Mucosa of descending colon (tissue), 3 donors: ENCODE measurements around the gene MICU1. TPM values are rescaled to one million over a fixed set of nuclear protein-coding genes. Genes with fewer than 3 reads are reported as not detected.

Experiments used
- ATAC-seq: fragments of 200-7000 bp; cut with Tn5 transposase; one replicate; pipeline ENCODE4 v1.9.1; 2020; ENCODE audit warnings: mild to moderate bottlenecking, moderate library complexity
- DNase-seq, 3 donors: peaks; one replicate each; pipeline ENCODE4 v3.0.0-alpha.2; 2020
- H3K36me3 ChIP-seq: fragments of 200-600 bp; one replicate; pipeline ENCODE4 v1.8.0; 2021; ENCODE audit warnings: low read depth, mild to moderate bottlenecking
- H3K4me1 ChIP-seq: fragments of 200-600 bp; one replicate; pipeline ENCODE4 v1.8.0; 2021; ENCODE audit warnings: low read depth, mild to moderate bottlenecking
- H3K4me3 ChIP-seq: fragments of 200-600 bp; one replicate; pipeline ENCODE4 v1.8.0; 2021; ENCODE audit warnings: mild to moderate bottlenecking
- H3K9me3 ChIP-seq: fragments of 200-600 bp; one replicate; pipeline ENCODE4 v1.8.0; 2021; ENCODE audit warnings: mild to moderate bottlenecking
- intact Hi-C, 2 donors: fragments of 100-400 bp; cut with DNase I in 1 of 2; cut with micrococcal nuclease in 1 of 2; formaldehyde crosslinking; loops; one replicate each; pipeline versions ENCODE4 v1.11.0 to v1.11.1; 2022; cut with DNase I, micrococcal nuclease
- total RNA-seq, 3 donors: library from RNA; stranded (reverse); fragmentation: NEBNext Ultra II Directional in 2 of 3; extraction: Animal tissue kit (Norgen Biotek cat#: 25700) in 2 of 3; gene quantifications; one replicate each; pipeline versions ENCODE4 v1.2.1 to v1.2.4, GENCODE V29; 2021 to 2023
- TF ChIP-seq, protein P1 (sequence below): fragments of 200-600 bp; IDR thresholded peaks from one replicate; pipeline ENCODE4 v1.8.0; 2022; ENCODE audit warnings: antibody characterized with exemption, mild to moderate bottlenecking
- donor health status: DM: no; HTN: no; CAD: no; lungs with moderate emphysema.
- donor health status: DM: no; HTN: no; CAD: no.
- donor health status: DM: no; HTN: yes; CAD: no.

The MICU1 gene
- total RNA-seq, 3 donors from 2014 or later: 38.6 to 45.3 (median 45.0) TPM

DNA sequence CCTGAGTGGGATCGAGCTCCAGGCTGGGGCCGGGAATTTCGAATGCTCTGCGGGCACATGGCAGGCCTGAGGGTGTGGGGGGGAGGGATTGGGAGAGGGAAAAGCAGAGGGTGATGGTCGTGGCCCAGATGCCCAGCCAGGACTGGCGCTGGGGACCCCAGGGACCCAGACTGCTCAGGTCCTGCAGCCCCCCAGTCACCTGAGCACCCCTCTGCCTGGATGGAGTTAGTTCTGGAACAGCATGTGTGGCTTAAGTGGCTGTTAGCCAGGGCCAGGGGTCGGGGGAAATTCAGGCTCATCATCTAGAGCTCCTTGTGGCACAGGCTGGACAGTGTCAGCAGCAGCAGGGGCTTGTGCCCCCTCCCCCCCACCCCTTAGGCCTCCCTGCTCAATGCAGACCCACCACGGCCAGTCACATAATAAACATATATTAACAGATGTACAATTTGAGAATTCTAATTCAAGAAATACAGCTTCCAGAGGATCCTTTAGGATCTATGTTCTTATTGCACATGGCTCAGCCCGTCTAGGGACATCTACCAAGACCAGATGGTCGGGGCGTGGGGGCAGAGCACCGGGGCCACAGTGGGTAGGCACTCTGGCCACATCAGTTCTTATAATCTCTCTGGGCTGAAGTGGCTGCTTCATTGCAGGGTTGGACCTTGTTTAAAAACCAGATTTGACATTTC, 293.3 kb downstream of the MICU1 start:
- Histone ChIP-seq H3K36me3 (peaks cover 1% of the 10 kb centered on the region), H3K9me3 (no peaks in the 10 kb centered on the region), H3K4me1 (peaks cover 42% of the 10 kb centered on the region), H3K4me3 (no peak overlapping the region)
- no peak for ATAC-seq
- DNase-seq: peak in 1 of 3 donors; percentile 36
- TF ChIP-seq, protein P1, sequence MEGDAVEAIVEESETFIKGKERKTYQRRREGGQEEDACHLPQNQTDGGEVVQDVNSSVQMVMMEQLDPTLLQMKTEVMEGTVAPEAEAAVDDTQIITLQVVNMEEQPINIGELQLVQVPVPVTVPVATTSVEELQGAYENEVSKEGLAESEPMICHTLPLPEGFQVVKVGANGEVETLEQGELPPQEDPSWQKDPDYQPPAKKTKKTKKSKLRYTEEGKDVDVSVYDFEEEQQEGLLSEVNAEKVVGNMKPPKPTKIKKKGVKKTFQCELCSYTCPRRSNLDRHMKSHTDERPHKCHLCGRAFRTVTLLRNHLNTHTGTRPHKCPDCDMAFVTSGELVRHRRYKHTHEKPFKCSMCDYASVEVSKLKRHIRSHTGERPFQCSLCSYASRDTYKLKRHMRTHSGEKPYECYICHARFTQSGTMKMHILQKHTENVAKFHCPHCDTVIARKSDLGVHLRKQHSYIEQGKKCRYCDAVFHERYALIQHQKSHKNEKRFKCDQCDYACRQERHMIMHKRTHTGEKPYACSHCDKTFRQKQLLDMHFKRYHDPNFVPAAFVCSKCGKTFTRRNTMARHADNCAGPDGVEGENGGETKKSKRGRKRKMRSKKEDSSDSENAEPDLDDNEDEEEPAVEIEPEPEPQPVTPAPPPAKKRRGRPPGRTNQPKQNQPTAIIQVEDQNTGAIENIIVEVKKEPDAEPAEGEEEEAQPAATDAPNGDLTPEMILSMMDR: no peak
- intact Hi-C loops: loop anchor here (10.0 kb wide), 3 partner anchors 98 to 208 kb away; partner anchors contain the start of genes ANAPC16 (in 1 of the 2) and ASCC1 (in 1 of the 2)

DNA sequence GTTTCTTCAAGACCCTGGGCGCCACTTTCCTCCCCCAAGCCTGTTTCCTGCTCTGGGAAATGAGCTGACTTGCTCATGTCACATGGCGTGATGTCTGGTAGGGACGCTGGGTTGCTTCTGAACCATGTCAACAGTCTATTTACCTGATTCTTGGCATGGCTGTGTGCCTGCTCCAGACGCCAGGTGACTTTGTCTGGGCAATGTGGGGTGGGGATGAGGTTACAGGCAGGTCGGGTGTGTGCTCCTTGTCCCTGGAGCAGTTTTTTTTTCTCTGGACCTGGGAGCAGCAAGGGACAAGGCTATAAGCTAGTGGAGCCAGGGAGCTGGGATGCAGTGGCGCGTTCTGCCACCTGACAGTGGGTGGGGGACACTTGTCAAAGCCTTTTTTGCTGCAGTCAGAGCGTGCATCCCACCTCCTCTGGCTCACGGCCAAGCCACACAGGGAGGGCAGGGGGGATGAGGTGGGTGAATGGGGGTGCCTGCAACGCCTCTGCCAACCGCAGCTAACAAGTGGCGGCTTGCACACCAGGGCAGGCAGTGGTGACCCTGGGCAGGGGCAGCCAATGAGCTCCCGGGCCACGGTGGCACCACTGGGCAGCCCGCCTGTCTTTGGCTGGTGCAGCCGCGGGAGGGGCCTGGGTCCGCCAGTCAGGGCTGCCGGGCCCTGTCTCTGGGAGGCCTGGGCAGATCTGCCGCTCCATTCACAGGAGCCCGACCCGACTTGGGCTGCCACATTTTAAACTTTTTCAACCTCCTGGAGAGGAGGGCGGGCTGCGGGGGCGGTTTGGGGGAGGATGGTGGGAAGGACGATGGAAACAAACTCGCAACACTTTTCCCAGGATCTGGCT, 294.1 kb downstream of the MICU1 start:
- Histone ChIP-seq H3K4me3 (no peak overlapping the region), H3K4me1 (peaks cover 41% of the 10 kb centered on the region), H3K36me3 (no peaks in the 10 kb centered on the region), H3K9me3 (no peaks in the 10 kb centered on the region)
- DNase-seq: peak; percentile 82 to 96 (median 92)
- TF ChIP-seq, protein P1: no peak
- peak; percentile 79 for ATAC-seq
- intact Hi-C loops: loop anchor here (10.0 kb wide), 3 partner anchors 97 to 207 kb away; partner anchors contain the start of genes ANAPC16 (in 1 of the 2) and ASCC1 (in 1 of the 2)

DNA sequence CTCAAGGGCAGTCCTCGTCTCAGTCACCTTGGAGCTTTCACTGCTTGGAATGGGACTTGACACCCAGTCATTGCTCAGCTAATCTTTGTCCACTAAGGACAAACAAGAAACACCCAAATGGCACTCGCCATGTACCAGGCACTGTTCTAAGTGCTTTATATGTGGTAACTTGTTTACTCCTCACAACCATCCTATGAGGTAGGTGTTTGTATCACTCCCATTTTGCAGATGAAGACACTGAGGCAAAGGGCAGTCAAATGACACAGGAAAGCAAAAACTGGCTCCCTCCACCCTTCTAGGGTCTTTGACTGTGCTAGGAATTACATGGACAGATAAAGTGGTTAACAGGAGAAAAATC, 295.8 kb downstream of the MICU1 start:
- ATAC-seq: no peak
- TF ChIP-seq, protein P1: no peak
- intact Hi-C loops: loop anchor here (10.0 kb wide), 3 partner anchors 95 to 205 kb away; partner anchors contain the start of genes ANAPC16 (in 1 of the 2) and ASCC1 (in 1 of the 2)

DNA sequence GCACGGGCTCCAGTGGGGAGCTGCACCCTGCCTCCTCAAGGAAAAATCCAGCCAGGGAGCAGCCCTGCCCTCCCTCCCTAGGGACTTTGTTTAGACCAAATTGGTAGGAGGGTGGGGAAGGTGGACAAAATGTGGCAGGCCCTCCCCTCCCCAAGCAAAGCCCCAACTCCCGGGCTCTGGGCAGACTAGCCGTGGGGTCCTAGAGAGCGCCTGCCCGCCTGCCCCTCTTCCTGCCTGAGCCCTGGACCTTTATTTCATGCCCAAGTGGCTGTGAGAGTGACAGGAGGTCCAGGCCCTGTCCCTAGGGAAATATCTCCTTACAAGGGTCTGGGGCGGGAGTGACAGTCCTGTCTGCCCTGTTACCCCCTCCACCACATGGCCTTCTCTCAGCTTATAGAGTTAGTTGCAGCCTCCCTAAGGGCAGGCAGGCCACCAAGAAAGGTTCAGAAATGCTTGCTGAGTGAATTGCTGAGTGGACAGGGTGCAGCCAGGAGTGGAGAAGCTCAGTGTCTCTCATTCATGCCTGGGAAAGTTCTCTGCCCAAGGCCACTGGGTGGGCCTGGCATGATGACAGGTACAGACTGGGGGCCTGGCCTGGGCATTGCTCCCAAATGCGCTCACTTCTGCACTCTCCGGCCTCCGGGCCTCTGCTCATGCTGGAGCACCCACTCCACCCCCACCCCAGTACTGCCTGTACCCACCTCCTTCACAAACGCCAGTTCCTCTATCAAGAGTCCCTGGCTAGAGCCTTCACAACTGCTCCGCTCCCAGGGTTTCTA, 296.4 kb downstream of the MICU1 start:
- Histone ChIP-seq H3K4me3 (no peak overlapping the region), H3K9me3 (no peaks in the 10 kb centered on the region), H3K36me3 (no peaks in the 10 kb centered on the region), H3K4me1 (peaks cover 34% of the 10 kb centered on the region)
- TF ChIP-seq, protein P1: no peak
- ATAC-seq: no peak
- peak in 1 of 3 donors; percentile 33 for DNase-seq
- intact Hi-C loops: loop anchor here (10.0 kb wide), 3 partner anchors 95 to 205 kb away; partner anchors contain the start of genes ANAPC16 (in 1 of the 2) and ASCC1 (in 1 of the 2)

More for the DNA sequence above, 295.8 kb downstream of the MICU1 start:
- Histone ChIP-seq H3K36me3 (no peaks in the 10 kb centered on the region), H3K4me1 (peaks cover 37% of the 10 kb centered on the region), H3K9me3 (no peaks in the 10 kb centered on the region), H3K4me3 (no peak overlapping the region)
- DNase-seq: no peak

DNA sequence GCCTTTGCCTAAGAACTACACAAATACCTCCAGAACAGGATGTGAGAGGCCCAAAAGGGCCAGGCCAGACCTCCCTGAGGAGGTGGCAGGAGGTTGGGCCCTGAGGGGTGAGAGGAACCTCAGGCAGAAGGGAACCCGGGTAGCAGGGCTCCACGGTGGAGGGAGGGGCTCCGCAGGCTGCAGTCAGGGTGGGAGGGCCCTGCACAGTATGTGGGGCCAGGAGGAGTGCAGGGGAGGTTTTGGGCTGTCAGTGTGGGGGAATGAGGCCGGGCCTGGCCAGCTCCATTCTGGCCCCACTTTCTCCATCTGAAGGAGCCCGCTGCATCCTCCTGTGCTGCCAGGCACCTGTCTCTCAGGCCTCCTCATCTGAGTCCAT, 297.1 kb downstream of the MICU1 start:
- peaks cover 30% of the 10 kb centered on the region for H3K4me1 ChIP-seq

More for the DNA sequence above, 297.1 kb downstream of the MICU1 start:
- no peak overlapping the region for H3K4me3 ChIP-seq
- H3K9me3 ChIP-seq: no peaks in the 10 kb centered on the region
- TF ChIP-seq, protein P1: no peak
- intact Hi-C loops: no loop called here
- no peaks in the 10 kb centered on the region for H3K36me3 ChIP-seq
- ATAC-seq (no peak), DNase-seq (no peak)
